Measurements from ENCODE around the gene BRWD1. TPM values are rescaled to one million over a fixed set of nuclear protein-coding genes. Genes with fewer than 3 reads are reported as not detected.
A peak's percentile ranks its signal among the peaks of the same experiment; 100 is the strongest.

The BRWD1 gene
- total RNA-seq, 3 donors from 2014 or later (not counting 1 experiment from before 2014, with no cell fraction given), result 92.0 to 93.8 (median 93.3) TPM

GRCh38 chr21:39187141-39187540, 126.3 kb downstream of the BRWD1 start:
- Histone ChIP-seq H3K27ac (ENCODE audit: low read length) (no peak overlapping the region), H3K36me3 (ENCODE audit: control insufficient read depth, insufficient read depth, low read length) (no peaks in the 10 kb centered on the region), H3K4me3 (ENCODE audit: low read length) (no peak overlapping the region), H3K4me1 (ENCODE audit: control insufficient read depth, insufficient read depth, low read length) (peaks cover 7% of the 10 kb centered on the region), H3K9me3 (ENCODE audit: control insufficient read depth, insufficient read depth, low read length) (no peaks in the 10 kb centered on the region), H3K27me3 (ENCODE audit: control insufficient read depth, insufficient read depth, low read length) (no peaks in the 10 kb centered on the region)
- H3K9me3 Mint-ChIP-seq, result no peaks in the 10 kb centered on the region
- peaks cover 19 to 36% of the 10 kb centered on the region in 2 donors for H3K4me1 Mint-ChIP-seq
- no peak for TF ChIP-seq CTCF (IDR thresholded peaks at IDR 0.05)
- no peak for DNase-seq
- peak overlapping the region; percentile 17 to 39 for H3K27ac Mint-ChIP-seq
- intact Hi-C loops (cut with micrococcal nuclease), result no loop called here
- H3K27me3 Mint-ChIP-seq (ENCODE audit: low read depth in 2 of 2), result no peaks in the 10 kb centered on the region
- WGBS (ENCODE audit: insufficient coverage), result 94% methylated on average over 4 of the region's 5 CpGs
- H3K36me3 Mint-ChIP-seq, result no peaks in the 10 kb centered on the region
- peak overlapping the region; percentile 19 for H3K4me3 Mint-ChIP-seq
- no peak for ATAC-seq

- H3K36me3 Mint-ChIP-seq, result no peaks in the 10 kb centered on the region
- no peak for TF ChIP-seq CTCF (IDR thresholded peaks at IDR 0.05)
- H3K4me3 Mint-ChIP-seq, result peak overlapping the region; percentile 22
Observed at GRCh38 chr21:39186676-39187075, 126.8 kb downstream of the BRWD1 start.

GRCh38 chr21:39185157-39185556, 128.3 kb downstream of the BRWD1 start:
- no peak overlapping the region for H3K4me3 ChIP-seq (ENCODE audit: low read length)
- Mint-ChIP-seq H3K9me3 (no peaks in the 10 kb centered on the region), H3K36me3 (no peaks in the 10 kb centered on the region), H3K4me3 (peak overlapping the region; percentile 45), H3K27ac (peak overlapping the region; percentile 93 to 95), H3K4me1 (peaks cover 26 to 47% of the 10 kb centered on the region in 2 donors), H3K27me3 (ENCODE audit: low read depth in 2 of 2) (no peaks in the 10 kb centered on the region)
- TF ChIP-seq CTCF (IDR thresholded peaks at IDR 0.05), result no peak
- no peaks in the 10 kb centered on the region for H3K27me3 ChIP-seq (ENCODE audit: control insufficient read depth, insufficient read depth, low read length)
- no peaks in the 10 kb centered on the region for H3K36me3 ChIP-seq (ENCODE audit: control insufficient read depth, insufficient read depth, low read length)
- no peaks in the 10 kb centered on the region for H3K9me3 ChIP-seq (ENCODE audit: control insufficient read depth, insufficient read depth, low read length)
- 89% methylated on average over 1 of the region's 2 CpGs for WGBS (ENCODE audit: insufficient coverage)
- no peak for DNase-seq
- ATAC-seq, result no peak
- intact Hi-C loops (cut with micrococcal nuclease), result no loop called here
- peaks cover 8% of the 10 kb centered on the region for H3K4me1 ChIP-seq (ENCODE audit: control insufficient read depth, insufficient read depth, low read length)
- no peak overlapping the region for H3K27ac ChIP-seq (ENCODE audit: low read length)

More at GRCh38 chr21:39186676-39187075, 126.8 kb downstream of the BRWD1 start:
- no peaks in the 10 kb centered on the region for H3K36me3 ChIP-seq (ENCODE audit: control insufficient read depth, insufficient read depth, low read length)
- peaks cover 24 to 40% of the 10 kb centered on the region in 2 donors for H3K4me1 Mint-ChIP-seq
- H3K4me3 ChIP-seq (ENCODE audit: low read length), result no peak overlapping the region
- no peak for ATAC-seq
- no peak overlapping the region for H3K27ac ChIP-seq (ENCODE audit: low read length)
- DNase-seq, result no peak
- no peaks in the 10 kb centered on the region for H3K27me3 ChIP-seq (ENCODE audit: control insufficient read depth, insufficient read depth, low read length)
- peaks cover 8% of the 10 kb centered on the region for H3K4me1 ChIP-seq (ENCODE audit: control insufficient read depth, insufficient read depth, low read length)
- H3K9me3 ChIP-seq (ENCODE audit: control insufficient read depth, insufficient read depth, low read length), result no peaks in the 10 kb centered on the region
- peak overlapping the region; percentile 17 to 39 for H3K27ac Mint-ChIP-seq
- H3K9me3 Mint-ChIP-seq, result no peaks in the 10 kb centered on the region
- intact Hi-C loops (cut with micrococcal nuclease), result no loop called here
- no peaks in the 10 kb centered on the region for H3K27me3 Mint-ChIP-seq (ENCODE audit: low read depth in 2 of 2)

Data from natural killer cell (primary cell).